Ectodermal cell (in vitro differentiated cells): ENCODE measurements around the gene ACRV1.

Experiments used
- H3K27ac ChIP-seq: 2 replicates; pipeline ENCODE4 v1.7.0; 2013; ENCODE audit warnings: mild to moderate bottlenecking, low read depth, low read length; ENCODE audit not compliant: insufficient read depth, poor library complexity, severe bottlenecking
- H3K27me3 ChIP-seq: 2 replicates; pipeline ENCODE4 v1.7.0; 2013; ENCODE audit warnings: mild to moderate bottlenecking, low read length; ENCODE audit not compliant: insufficient read depth, control insufficient read depth, poor library complexity, severe bottlenecking
- H3K36me3 ChIP-seq: one replicate; pipeline ENCODE4 v1.7.0; 2013; ENCODE audit warnings: low read length; ENCODE audit not compliant: control insufficient read depth, insufficient read depth
- H3K4me1 ChIP-seq: one replicate; pipeline ENCODE4 v1.7.0; 2013; ENCODE audit warnings: low read length; ENCODE audit not compliant: control insufficient read depth, insufficient read depth
- H3K4me3 ChIP-seq: 2 replicates; pipeline ENCODE4 v1.7.0; 2013; ENCODE audit warnings: low read depth, low read length, control low read depth; ENCODE audit not compliant: insufficient read depth
- H3K9me3 ChIP-seq: 2 replicates; pipeline ENCODE4 v1.7.0; 2013; ENCODE audit warnings: mild to moderate bottlenecking, low read length, moderate library complexity; ENCODE audit not compliant: control insufficient read depth
- WGBS, 2 experiments: methylation state at CpG; one replicate each; pipeline ENCODE4 v1.1.7; 2013; ENCODE audit warnings: missing lambda C conversion rate in 2 of 2; 5-methylcytosine and 5-hydroxymethylcytosine counted together

Gene ACRV1

GRCh38 chr11:125689274-125689859, 8.7 kb upstream of the ACRV1 start:
- H3K4me1 ChIP-seq = no peaks in the 10 kb centered on the region
- H3K4me3 ChIP-seq = no peak overlapping the region
- H3K27ac ChIP-seq = no peak overlapping the region
- no peaks in the 10 kb centered on the region for H3K27me3 ChIP-seq
- H3K36me3 ChIP-seq = no peaks in the 10 kb centered on the region
- no peaks in the 10 kb centered on the region for H3K9me3 ChIP-seq
- 91 to 95% methylated on average over 6 of the region's 6 CpGs for WGBS, 2 experiments

GRCh38 chr11:125688632-125689031, 8.0 kb upstream of the ACRV1 start:
- 95% methylated on average over 3 of the region's 3 CpGs for WGBS, 2 experiments
- Histone ChIP-seq H3K4me1 (no peaks in the 10 kb centered on the region), H3K27ac (no peak overlapping the region), H3K36me3 (no peaks in the 10 kb centered on the region), H3K4me3 (no peak overlapping the region), H3K27me3 (no peaks in the 10 kb centered on the region), H3K9me3 (no peaks in the 10 kb centered on the region)

- Histone ChIP-seq H3K4me3 (no peak overlapping the region), H3K27ac (no peak overlapping the region), H3K27me3 (no peaks in the 10 kb centered on the region), H3K4me1 (no peaks in the 10 kb centered on the region), H3K36me3 (no peaks in the 10 kb centered on the region), H3K9me3 (no peaks in the 10 kb centered on the region)
- WGBS, 2 experiments = 96% methylated on average over 11 of the region's 11 CpGs
These were observed 7.4 kb upstream of the ACRV1 start for GRCh38 chr11:125688066-125688465.

GRCh38 chr11:125685228-125685627, 4.6 kb upstream of the ACRV1 start:
- no peaks in the 10 kb centered on the region for H3K9me3 ChIP-seq
- no peaks in the 10 kb centered on the region for H3K36me3 ChIP-seq
- no peaks in the 10 kb centered on the region for H3K4me1 ChIP-seq
- 83 to 85% methylated on average over 9 of the region's 9 CpGs for WGBS, 2 experiments
- no peak overlapping the region for H3K27ac ChIP-seq
- H3K27me3 ChIP-seq = no peaks in the 10 kb centered on the region
- H3K4me3 ChIP-seq = no peak overlapping the region

- Histone ChIP-seq H3K4me3 (no peak overlapping the region), H3K36me3 (peaks cover 33% of the 10 kb centered on the region), H3K27me3 (no peaks in the 10 kb centered on the region), H3K27ac (no peak overlapping the region), H3K4me1 (no peaks in the 10 kb centered on the region), H3K9me3 (no peaks in the 10 kb centered on the region)
- WGBS, 2 experiments = 91 to 93% methylated on average over 2 of the region's 2 CpGs
These were observed 810 bp downstream of the ACRV1 start for GRCh38 chr11:125679837-125680236.

- Histone ChIP-seq H3K27me3 (no peaks in the 10 kb centered on the region), H3K4me1 (no peaks in the 10 kb centered on the region), H3K27ac (no peak overlapping the region), H3K9me3 (no peaks in the 10 kb centered on the region), H3K36me3 (peaks cover 35% of the 10 kb centered on the region), H3K4me3 (no peak overlapping the region)
- WGBS, 2 experiments = 90 to 97% methylated on average over 4 of the region's 4 CpGs
These were observed 1.2 kb downstream of the ACRV1 start for GRCh38 chr11:125679397-125679796.

- peaks cover 41% of the 10 kb centered on the region for H3K36me3 ChIP-seq
- no peak overlapping the region for H3K27ac ChIP-seq
- no peak overlapping the region for H3K4me3 ChIP-seq
- 90 to 95% methylated on average over 2 of the region's 2 CpGs for WGBS, 2 experiments
- H3K4me1 ChIP-seq = no peaks in the 10 kb centered on the region
- no peaks in the 10 kb centered on the region for H3K27me3 ChIP-seq
- no peaks in the 10 kb centered on the region for H3K9me3 ChIP-seq
These were observed 5.5 kb downstream of the ACRV1 start for GRCh38 chr11:125675196-125675595.

GRCh38 chr11:125674210-125674609, 6.4 kb downstream of the ACRV1 start:
- Histone ChIP-seq H3K27me3 (no peaks in the 10 kb centered on the region), H3K36me3 (peaks cover 41% of the 10 kb centered on the region)

GRCh38 chr11:125671561-125671960, 9.1 kb downstream of the ACRV1 start:
- no peaks in the 10 kb centered on the region for H3K4me1 ChIP-seq
- peaks cover 28% of the 10 kb centered on the region for H3K36me3 ChIP-seq
- H3K27ac ChIP-seq = no peak overlapping the region
- H3K9me3 ChIP-seq = no peaks in the 10 kb centered on the region
- WGBS, 2 experiments = 100% methylated on average over 1 of the region's 2 CpGs
- no peak overlapping the region for H3K4me3 ChIP-seq
- H3K27me3 ChIP-seq = no peaks in the 10 kb centered on the region

More at GRCh38 chr11:125674210-125674609, 6.4 kb downstream of the ACRV1 start:
- H3K4me1 ChIP-seq = no peaks in the 10 kb centered on the region
- H3K9me3 ChIP-seq = no peaks in the 10 kb centered on the region
- WGBS, 2 experiments = 94 to 95% methylated on average over 2 of the region's 2 CpGs
- H3K4me3 ChIP-seq = no peak overlapping the region
- no peak overlapping the region for H3K27ac ChIP-seq

GRCh38 chr11:125670172-125670571, 10.5 kb downstream of the ACRV1 start:
- H3K27me3 ChIP-seq = no peaks in the 10 kb centered on the region
- H3K9me3 ChIP-seq = no peaks in the 10 kb centered on the region
- 89% methylated on average over 1 of the region's 1 CpG; no CpG with 5 or more reads in 1 of the 2 experiments for WGBS, 2 experiments
- no peaks in the 10 kb centered on the region for H3K4me1 ChIP-seq
- H3K27ac ChIP-seq = no peak overlapping the region
- H3K4me3 ChIP-seq = no peak overlapping the region
- H3K36me3 ChIP-seq = peaks cover 17% of the 10 kb centered on the region

GRCh38 chr11:125667151-125667550, 13.5 kb downstream of the ACRV1 start:
- WGBS, 2 experiments = 98 to 100% methylated on average over 2 of the region's 2 CpGs
- H3K4me3 ChIP-seq = no peak overlapping the region

More at GRCh38 chr11:125667151-125667550, 13.5 kb downstream of the ACRV1 start:
- no peak overlapping the region for H3K27ac ChIP-seq
- peaks cover 17% of the 10 kb centered on the region for H3K36me3 ChIP-seq
- no peaks in the 10 kb centered on the region for H3K4me1 ChIP-seq
- H3K9me3 ChIP-seq = no peaks in the 10 kb centered on the region
- no peaks in the 10 kb centered on the region for H3K27me3 ChIP-seq
